ENCODE data around the gene EAF1. TPM values are rescaled to one million over a fixed set of nuclear protein-coding genes. Genes with fewer than 3 reads are reported as not detected.
A peak's percentile ranks its signal among the peaks of the same experiment; 100 is the strongest.
"Not testable (repeated sequence)": the region's sequence is repeated elsewhere in the genome, so short reads cannot be mapped to it uniquely, and the experiment has no call there.

Gene EAF1
- total RNA-seq, 1 experiment from 2014 or later: 32.8 TPM

DNA sequence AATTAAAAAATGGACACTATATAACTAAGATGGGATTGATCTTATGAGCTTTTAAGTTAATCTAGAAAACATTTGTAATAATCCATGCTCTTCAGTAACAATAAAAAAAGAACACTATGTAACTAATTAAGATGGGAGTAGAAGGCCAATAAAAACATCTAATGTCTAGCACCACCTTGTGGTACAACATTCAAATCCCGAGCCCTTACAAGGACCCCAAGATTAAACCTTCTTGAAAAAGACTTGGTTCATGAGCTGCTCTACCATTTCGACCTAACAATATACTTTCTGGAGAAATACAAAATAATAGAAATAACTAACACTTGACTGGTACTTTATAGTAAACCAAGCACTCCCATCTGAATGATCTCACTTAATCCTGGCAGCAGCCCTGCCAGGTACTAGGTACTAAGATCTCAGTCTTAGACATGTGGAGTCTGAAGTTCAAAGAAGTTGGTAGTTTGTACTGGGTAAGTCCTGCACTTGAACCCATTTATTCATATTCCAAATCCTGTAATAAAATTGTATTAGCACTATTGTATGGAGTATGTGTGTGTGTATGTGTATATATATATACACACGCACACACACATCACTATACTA, 21.8 kb upstream of the EAF1 start:
- peak; percentile 57 for DNase-seq (ENCODE audit: low read depth)

- no peak for DNase-seq (ENCODE audit: low read depth)
Measured at GRCh38 chr3:15409239-15409638, 18.2 kb upstream of the EAF1 start.

DNA sequence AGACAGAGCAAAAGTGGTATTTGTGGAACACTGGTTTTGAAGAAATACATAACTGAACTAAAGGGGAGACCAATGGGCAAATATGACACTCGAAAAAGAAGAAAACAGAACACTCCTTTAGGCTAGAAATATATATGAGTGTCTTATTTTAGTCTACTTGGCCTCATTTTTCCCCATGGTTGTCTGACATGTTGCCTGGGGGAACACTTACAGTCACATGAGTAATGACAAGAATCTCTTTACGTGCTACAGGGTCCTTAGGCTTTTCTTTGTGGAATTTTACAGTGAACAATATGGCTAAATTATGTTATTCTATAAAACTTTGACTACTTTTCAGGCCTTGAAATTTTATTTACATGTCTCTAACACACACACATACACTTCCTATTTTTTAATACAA, 17.6 kb upstream of the EAF1 start:
- no peak for DNase-seq (ENCODE audit: low read depth)

- not testable (repeated sequence) for DNase-seq (ENCODE audit: low read depth)
Measured at GRCh38 chr3:15410966-15411365, 16.4 kb upstream of the EAF1 start.

GRCh38 chr3:15420871-15421270, 6.5 kb upstream of the EAF1 start:
- DNase-seq (ENCODE audit: low read depth): peak; percentile 68

DNA sequence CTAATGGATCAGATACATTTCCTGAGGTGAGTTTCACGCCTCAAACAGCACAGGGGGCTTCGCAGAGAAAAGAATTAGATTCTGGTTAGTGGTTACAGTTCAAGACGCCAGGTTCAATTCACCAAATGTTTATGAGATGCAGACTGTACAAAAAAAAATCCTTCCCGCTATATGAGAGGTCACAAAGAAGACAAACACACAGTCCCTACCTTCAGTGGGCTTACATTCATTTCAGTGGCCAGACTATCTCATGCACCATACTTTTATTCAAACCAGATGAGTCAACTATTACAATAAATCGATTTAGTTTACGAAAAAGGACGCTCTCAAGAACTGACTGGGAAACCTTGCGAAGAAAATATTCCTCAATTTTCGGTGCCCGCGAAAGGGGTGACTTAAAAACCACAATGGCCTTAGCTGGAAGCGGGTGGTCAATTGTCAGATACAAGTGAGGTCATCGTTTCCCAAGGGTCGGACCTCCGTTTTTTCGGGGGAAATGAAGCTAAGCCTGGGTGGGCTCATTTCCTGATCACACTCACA, 749 bp upstream of the EAF1 start:
- no peak for DNase-seq (ENCODE audit: low read depth)

GRCh38 chr3:15427981-15428380, 583 bp downstream of the EAF1 start:
- peak; percentile 3 for DNase-seq (ENCODE audit: low read depth)

DNA sequence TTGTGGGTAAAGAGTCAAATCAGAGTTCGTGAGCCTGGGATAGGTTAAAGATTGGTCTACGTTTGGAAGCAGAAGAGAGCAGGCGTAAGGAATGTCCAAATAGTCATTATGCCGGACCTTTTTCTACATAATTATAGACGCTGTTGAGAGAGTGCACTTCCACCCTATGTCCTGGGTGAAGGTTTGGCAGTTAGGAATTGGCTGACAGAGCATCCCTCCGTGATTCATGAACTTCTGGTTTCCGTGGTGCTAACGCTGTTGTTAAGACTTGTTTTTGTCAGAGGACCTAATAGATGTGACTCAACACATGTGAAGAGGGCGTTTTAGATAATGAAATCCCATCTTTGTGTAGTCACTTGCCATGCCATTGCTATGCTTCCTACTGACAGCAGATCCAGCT, 1.1 kb downstream of the EAF1 start:
- peak; percentile 78 for DNase-seq (ENCODE audit: low read depth)

DNA sequence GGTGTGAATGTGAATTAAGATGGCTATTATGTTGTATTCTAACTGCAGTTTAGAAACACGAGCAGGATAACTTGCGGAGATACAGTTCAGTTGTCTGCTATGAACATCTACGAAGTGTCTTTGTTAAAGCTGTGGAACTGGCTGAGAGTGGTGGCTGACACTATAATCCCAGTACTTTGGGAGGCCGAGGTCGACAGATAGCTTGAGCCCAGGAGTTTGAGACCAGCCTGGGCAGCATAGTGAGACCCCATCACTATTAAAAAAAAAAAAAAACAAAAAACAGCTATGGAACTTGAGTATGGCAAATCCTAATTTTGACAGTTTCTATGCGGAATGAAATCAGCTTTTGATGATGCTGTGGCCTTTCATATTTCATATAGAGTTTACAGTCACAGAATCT, 1.7 kb downstream of the EAF1 start:
- DNase-seq (ENCODE audit: low read depth): no peak

DNA sequence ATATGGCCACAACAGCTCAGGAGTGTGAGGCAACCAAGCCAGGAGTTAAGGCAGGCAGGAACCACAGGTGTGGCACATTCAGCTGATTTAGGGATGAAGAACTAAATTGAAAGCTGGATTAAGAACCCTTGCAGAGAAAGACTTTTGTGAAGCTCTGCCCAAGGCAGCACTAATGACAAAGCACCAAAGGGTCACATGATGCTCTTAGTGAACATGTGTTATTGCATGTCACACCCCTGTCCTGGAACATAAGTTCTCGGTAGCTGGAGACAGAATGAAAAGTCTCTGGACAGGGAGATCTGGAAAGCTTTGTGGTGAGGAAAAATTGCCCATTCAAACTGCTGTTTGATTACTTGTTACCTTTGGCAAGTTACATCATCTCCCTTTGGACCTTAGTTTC, 3.2 kb downstream of the EAF1 start:
- DNase-seq (ENCODE audit: low read depth): no peak

- no peak for DNase-seq (ENCODE audit: low read depth)
Measured at GRCh38 chr3:15431256-15431837, 3.9 kb downstream of the EAF1 start.

DNA sequence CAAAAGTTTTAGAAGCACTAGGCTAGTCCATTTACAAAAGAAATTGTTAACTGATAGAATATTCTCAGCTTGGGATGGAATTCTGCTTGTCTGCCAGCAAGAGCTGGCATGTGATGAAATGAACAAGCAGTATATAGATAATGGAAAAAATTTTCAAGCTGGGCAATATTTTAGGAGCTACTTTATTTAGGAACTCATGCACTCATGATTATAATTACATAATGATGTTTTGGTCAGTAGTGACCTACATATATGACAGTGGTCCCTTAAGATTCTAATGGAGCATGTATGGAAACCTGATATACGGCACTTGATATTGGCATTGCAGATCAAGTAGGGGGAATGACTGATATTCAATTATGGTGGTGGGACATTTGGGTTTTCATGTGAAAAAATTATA, 6.1 kb downstream of the EAF1 start:
- no peak for DNase-seq (ENCODE audit: low read depth)

DNA sequence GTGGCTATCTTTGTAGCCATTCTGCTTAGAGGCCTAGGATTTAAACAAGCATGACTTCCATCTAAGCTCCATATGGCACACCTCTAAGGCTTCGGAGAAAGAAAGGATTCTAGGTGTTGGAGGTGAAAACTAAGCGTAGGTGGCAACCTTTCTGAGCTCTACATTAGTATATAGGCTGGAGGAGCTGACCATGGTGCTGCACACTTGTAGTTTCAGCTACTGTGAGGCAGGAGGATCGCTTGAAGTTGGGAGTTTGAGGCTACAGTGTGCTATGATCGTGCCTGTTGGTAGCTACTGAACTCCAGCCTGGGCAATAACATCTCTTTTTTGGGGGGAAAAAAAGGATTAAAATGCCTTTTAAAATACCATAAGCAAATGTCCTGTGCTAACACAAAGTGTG, 7.4 kb downstream of the EAF1 start:
- no peak for DNase-seq (ENCODE audit: low read depth)

DNA sequence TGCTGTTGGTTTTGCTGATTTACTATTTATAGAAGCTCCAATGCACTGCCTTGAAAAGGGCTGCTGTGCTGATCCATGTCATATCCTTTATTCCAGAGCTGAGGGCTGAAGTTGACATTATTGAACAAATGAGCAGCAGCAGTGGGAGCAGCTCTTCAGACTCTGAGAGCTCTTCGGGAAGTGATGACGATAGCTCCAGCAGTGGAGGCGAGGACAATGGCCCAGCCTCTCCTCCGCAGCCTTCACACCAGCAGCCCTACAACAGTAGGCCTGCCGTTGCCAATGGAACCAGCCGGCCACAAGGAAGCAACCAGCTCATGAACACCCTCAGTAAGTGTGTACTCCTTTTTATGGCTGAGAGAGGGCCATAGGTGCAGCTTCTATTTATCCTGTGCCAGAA, 8.8 kb downstream of the EAF1 start:
- no peak for DNase-seq (ENCODE audit: low read depth)

GRCh38 chr3:15438983-15439382, 11.6 kb downstream of the EAF1 start:
- peak; percentile 7 for DNase-seq (ENCODE audit: low read depth)

DNA sequence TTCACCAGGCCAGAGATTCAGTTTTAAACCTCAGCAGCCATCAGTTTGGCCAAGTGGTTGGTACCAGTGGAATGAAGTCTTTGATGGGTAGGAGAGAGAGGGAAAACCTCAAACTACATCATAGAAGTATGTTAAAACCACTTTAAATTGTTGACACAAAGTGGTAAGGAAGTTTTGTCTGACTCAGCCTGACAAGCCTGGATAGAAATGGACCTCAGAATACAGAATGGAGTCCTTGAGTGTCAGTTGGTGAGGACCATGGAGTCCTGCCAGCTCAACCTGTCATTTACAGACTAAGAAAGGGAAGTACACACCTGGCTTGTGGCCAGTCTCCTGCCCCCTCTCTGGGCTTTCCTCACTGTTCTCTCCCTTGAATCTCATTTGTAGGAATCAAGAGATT, 12.1 kb downstream of the EAF1 start:
- DNase-seq (ENCODE audit: low read depth): peak; percentile 69

DNA sequence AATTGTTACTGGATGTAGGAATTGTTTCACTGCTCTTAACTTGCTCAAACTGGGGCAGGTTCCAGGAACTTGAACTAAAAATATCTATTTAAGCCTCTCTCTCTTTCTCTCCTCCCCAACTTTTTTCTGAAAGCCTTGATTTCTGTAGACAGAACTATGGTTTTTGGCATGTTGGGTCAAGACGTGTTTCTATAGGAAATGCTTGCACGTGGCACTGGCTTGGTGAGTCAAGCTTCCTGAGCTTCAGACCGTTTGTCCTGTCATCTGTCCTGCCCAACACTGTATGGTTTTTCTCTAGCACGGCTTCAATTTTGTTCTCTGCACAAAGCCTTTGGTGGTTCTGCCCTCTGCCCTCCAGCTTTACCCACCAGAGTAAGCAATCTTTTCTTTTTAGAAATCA, 13.5 kb downstream of the EAF1 start:
- DNase-seq (ENCODE audit: low read depth): no peak

GRCh38 chr3:15443826-15444524, 16.6 kb downstream of the EAF1 start:
- peak; percentile 67 for DNase-seq (ENCODE audit: low read depth)

DNA sequence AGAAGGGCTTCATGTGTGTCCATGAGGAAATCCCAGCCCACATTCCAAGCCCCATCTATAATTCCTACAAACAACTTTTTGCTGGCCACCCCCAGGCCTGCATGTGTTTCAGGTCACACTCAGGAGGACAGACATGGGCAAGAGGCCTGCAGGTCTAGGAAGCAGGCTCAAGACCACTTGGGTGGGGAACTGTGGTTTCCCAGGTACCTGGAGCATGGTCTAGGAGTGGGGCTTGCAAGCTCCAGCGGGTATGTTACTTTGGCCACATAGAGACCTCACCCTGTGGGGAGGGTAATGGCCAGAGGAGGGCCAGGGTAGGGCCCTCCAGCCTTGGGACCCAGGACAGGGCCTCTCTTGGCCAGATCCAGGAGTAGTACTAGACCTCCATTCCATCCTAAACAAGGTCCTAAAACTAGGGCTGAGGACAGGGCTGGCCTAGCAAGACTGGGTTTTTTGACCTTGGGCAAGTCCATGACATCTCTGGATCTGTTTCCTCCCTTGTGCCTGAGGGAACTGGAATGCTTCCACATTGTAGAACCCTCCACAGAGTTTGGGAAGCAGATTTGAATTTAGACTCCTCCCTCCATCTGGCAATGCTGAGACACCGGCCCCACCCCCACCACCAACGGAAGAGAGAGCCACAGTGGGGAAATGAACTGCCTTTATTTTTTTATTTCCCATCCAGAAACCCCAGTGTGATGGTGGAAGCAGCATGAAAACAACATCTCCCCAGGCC, 22.3 kb downstream of the EAF1 start:
- no peak for DNase-seq (ENCODE audit: low read depth)

GRCh38 chr3:15450438-15451215, 23.2 kb downstream of the EAF1 start:
- DNase-seq (ENCODE audit: low read depth): no peak

GRCh38 chr3:15451216-15452113, 24.1 kb downstream of the EAF1 start:
- DNase-seq (ENCODE audit: low read depth): no peak

All from M059J (cell line).